Esophagus (tissue), 2 donors: ENCODE measurements around the gene MALAT1. TPM values are rescaled to one million over a fixed set of nuclear protein-coding genes. Genes with fewer than 3 reads are reported as not detected.
"Not testable (repeated sequence)": the region's sequence is repeated elsewhere in the genome, so short reads cannot be mapped to it uniquely, and the experiment has no call there.

Experiments used
- H3K27ac ChIP-seq, 2 donors: one replicate each; pipeline ENCODE4 v1.5.1; 2013; ENCODE audit warnings: low read depth in 2 of 2, mild to moderate bottlenecking in 2 of 2, inconsistent platforms in 1 of 2, low read length in 1 of 2, moderate library complexity in 1 of 2
- H3K27me3 ChIP-seq, 2 donors: one replicate each; pipeline ENCODE4 v1.6.1; 2013; ENCODE audit warnings: low read length in 2 of 2, control low read depth in 1 of 2, mild to moderate bottlenecking in 1 of 2; ENCODE audit not compliant: insufficient read depth in 2 of 2, control insufficient read depth in 1 of 2
- H3K36me3 ChIP-seq, 2 donors: one replicate each; pipeline ENCODE4 v1.6.1; 2013; ENCODE audit warnings: low read length in 1 of 2; ENCODE audit not compliant: control insufficient read depth in 2 of 2, insufficient read depth in 2 of 2
- H3K4me1 ChIP-seq, 2 donors: one replicate each; pipeline ENCODE4 v1.6.1; 2013; ENCODE audit warnings: low read length in 1 of 2; ENCODE audit not compliant: control insufficient read depth in 2 of 2, insufficient read depth in 2 of 2
- H3K4me3 ChIP-seq, 2 donors: one replicate each; pipeline ENCODE4 v1.5.1; 2013; ENCODE audit warnings: low read length in 2 of 2, mild to moderate bottlenecking in 2 of 2, low read depth in 1 of 2, moderate library complexity in 1 of 2
- H3K9me3 ChIP-seq, 2 donors: one replicate each; pipeline ENCODE4 v1.6.1; 2013; ENCODE audit warnings: mild to moderate bottlenecking in 2 of 2, low read depth in 1 of 2, low read length in 1 of 2, moderate library complexity in 1 of 2; ENCODE audit not compliant: control insufficient read depth in 2 of 2, insufficient read depth in 1 of 2
- WGBS, 2 donors: extraction: QIAGEN DNeasy Blood & Tissue Kit; methylation state at CpG; one replicate each; pipeline ENCODE4 v1.1.7; 2013; 5-methylcytosine and 5-hydroxymethylcytosine counted together
- polyA plus RNA-seq, 2 donors: library from polyadenylated mRNA; stranded (reverse); fragments of 200-250 nt; gene quantifications; one replicate each; pipeline ENCODE4 v1.2.3, GENCODE V29; 2013
- donor health status: healthy with polysubstance abuse.
- donor health status: Bipolar disorder and iron deficiency.

Gene MALAT1
- 1,000 to 10,000 TPM in 1 of 2 donors, 10 to 100 TPM in 1; 94.9 to 1,950 TPM for polyA plus RNA-seq

- 0% methylated on average over 24 of the region's 24 CpGs for WGBS, 2 donors
- Histone ChIP-seq H3K4me1 (no peaks in the 10 kb centered on the region), H3K36me3 (peaks cover 0 to 5% of the 10 kb centered on the region in 2 donors), H3K27me3 (no peaks in the 10 kb centered on the region), H3K4me3 (peak within 1 kb of the TSS; percentile 54 to 99), H3K27ac (peak within 1 kb of the TSS; percentile 97 to 99), H3K9me3 (no peaks in the 10 kb centered on the region)
These were observed at the start of gene MALAT1 for GRCh38 chr11:65498977-65499712. Gene MALAT1, plus strand, starts transcription at chr11:65499045.

DNA sequence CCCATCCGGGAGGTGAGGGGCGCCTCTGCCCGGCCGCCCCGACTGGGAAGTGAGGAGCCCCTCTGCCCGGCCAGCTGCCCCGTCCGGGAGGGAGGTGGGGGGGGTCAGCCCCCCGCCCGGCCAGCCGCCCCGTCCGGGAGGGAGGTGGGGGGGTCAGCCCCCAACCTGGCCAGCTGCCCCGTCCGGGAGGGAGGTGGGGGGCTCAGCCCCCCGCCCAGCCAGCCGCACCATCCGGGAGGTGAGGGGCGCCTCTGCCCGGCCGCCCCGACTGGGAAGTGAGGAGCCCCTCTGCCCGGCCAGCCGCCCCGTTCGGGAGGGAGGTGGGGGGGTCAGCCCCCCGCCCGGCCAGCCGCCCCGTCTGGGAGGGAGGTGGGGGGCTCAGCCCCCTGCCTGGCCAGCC is 47.5 kb upstream of the MALAT1 start:
- H3K4me3 ChIP-seq, H3K27me3 ChIP-seq, H3K36me3 ChIP-seq, H3K27ac ChIP-seq, H3K4me1 ChIP-seq, H3K9me3 ChIP-seq: not testable (repeated sequence)
- WGBS, 2 donors = 85 to 95% methylated on average over 10 to 28 of the region's 30 CpGs

DNA sequence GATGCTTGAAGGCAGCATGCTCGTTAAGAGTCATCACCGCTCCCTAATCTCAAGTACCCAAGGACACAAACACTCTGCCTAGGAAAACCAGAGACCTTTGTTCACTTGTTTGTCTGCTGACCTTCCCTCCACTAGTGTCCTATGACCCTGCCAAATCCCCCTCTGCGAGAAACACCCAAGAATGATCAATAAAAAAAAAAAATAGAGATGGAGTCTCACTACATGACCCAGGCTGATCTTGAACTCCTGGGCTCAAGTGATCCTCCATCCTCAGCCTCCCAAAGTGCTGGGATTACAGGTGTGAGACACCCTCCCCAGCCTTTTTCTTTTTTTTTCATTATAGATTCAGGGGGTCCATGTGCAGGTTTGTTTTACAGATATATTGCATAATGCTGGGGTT is 46.6 kb upstream of the MALAT1 start:
- not testable (repeated sequence) for H3K27me3 ChIP-seq, H3K9me3 ChIP-seq, H3K4me1 ChIP-seq, H3K4me3 ChIP-seq, H3K36me3 ChIP-seq
- H3K27ac ChIP-seq = peak overlapping the region; percentile 81 to 94
- WGBS, 2 donors = 68 to 70% methylated on average over 1 to 2 of the region's 3 CpGs

- 42 to 51% methylated on average over 8 of the region's 8 CpGs for WGBS, 2 donors
- Histone ChIP-seq H3K9me3 (no peaks in the 10 kb centered on the region), H3K4me1 (peaks cover 0 to 10% of the 10 kb centered on the region in 2 donors), H3K27me3 (no peaks in the 10 kb centered on the region), H3K27ac (peak overlapping the region; percentile 92 to 94), H3K4me3 (no peak overlapping the region), H3K36me3 (no peaks in the 10 kb centered on the region)
These were observed 45.9 kb upstream of the MALAT1 start for GRCh38 chr11:65452806-65453490.

DNA sequence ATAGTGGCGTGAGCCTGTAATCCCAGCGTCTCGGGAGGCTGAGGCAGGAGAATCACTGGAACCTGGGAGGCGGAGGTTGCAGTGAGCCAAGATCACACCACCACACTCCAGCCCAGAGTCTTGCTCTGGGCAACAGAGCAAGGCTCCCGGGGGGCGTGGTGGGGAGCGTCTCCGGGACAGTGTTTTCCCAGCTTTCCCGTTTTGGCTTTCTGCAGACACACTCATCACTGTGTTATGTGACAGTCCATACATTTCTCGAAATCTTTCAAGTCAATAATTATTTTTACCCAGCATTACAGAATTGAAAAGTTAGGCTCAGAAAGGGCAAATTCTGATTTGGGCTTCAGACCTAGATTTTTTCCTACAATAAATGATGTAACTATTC is 44.5 kb upstream of the MALAT1 start:
- WGBS, 2 donors = 48 to 57% methylated on average over 10 of the region's 10 CpGs
- no peaks in the 10 kb centered on the region for H3K36me3 ChIP-seq
- H3K4me3 ChIP-seq = peak overlapping the region; percentile 42 to 58
- peak overlapping the region; percentile 88 to 92 for H3K27ac ChIP-seq
- H3K9me3 ChIP-seq = no peaks in the 10 kb centered on the region
- no peaks in the 10 kb centered on the region for H3K27me3 ChIP-seq
- H3K4me1 ChIP-seq = peaks cover 0 to 10% of the 10 kb centered on the region in 2 donors

DNA sequence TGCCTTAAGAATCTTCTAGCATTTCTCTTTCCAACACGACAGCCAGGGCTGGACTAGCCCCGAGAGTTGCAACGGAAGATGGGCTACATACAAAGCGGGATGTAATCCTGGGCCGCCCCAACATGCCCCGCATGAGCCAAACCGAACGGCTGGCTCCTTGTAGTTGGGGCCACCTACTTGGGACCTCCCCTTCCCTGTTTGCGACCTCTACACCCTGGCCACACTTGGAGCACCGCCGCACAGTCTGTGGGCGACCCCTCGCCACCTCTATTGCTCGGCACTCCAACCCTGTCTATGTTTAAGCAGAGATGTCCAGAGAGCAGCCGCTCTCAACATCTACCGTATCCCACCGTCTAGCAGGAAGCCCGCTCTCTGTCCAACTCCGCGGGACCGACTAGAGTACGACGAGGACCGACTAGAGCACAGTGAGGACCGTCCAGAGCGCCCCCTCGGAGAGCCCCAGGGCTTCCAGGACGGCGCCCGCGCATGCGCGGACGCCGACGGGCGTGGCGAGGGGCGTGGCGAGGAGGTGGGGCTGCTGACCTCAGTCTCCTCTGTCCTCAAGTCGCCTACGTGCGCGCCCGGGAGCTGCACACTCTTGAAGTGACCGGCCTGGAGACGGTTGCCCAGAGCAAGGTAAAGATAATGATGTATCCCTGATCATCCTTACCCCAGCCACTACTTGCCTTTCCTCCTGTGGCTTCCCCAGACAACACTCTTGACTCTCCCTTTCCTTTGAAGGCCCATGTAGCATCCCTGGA is 44.0 kb upstream of the MALAT1 start:
- Histone ChIP-seq H3K27me3 (no peaks in the 10 kb centered on the region), H3K9me3 (no peaks in the 10 kb centered on the region), H3K4me3 (peak overlapping the region; percentile 42 to 58), H3K4me1 (peaks cover 0 to 10% of the 10 kb centered on the region in 2 donors), H3K36me3 (no peaks in the 10 kb centered on the region), H3K27ac (peak overlapping the region; percentile 88 to 92)
- 2 to 3% methylated on average over 47 of the region's 47 CpGs for WGBS, 2 donors

DNA sequence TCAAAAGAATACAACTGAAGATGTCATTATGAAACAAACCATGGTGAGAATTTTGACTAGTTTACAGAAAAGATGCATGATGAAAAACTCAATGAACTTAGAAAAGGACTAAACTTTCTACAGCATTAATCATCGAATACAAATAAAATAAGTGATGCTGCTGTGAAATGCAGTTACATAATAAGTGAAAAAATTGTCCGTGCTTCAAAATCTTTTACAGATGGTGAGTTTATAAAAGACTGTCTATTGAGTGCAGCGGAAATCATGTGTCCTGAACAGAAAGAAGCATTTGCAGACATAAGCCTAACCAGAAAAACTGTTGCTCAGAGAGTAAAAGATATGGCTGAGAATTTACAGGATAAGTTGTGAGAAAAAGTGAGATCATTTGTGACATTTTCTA is 42.4 kb upstream of the MALAT1 start:
- Histone ChIP-seq H3K36me3 (no peaks in the 10 kb centered on the region), H3K9me3 (no peaks in the 10 kb centered on the region), H3K27me3 (no peaks in the 10 kb centered on the region), H3K27ac (no peak overlapping the region), H3K4me3 (no peak overlapping the region), H3K4me1 (peaks cover 0 to 10% of the 10 kb centered on the region in 2 donors)
- WGBS, 2 donors = 92 to 93% methylated on average over 3 of the region's 3 CpGs

- no peaks in the 10 kb centered on the region for H3K9me3 ChIP-seq
- peaks cover 0 to 7% of the 10 kb centered on the region in 2 donors for H3K4me1 ChIP-seq
- H3K4me3 ChIP-seq = no peak overlapping the region
- 83 to 84% methylated on average over 7 of the region's 7 CpGs for WGBS, 2 donors
- no peaks in the 10 kb centered on the region for H3K27me3 ChIP-seq
- no peak overlapping the region for H3K27ac ChIP-seq
- H3K36me3 ChIP-seq = no peaks in the 10 kb centered on the region
These were observed 39.3 kb upstream of the MALAT1 start for GRCh38 chr11:65459552-65459951.

- not testable (repeated sequence) for H3K36me3 ChIP-seq, H3K27ac ChIP-seq
- WGBS, 2 donors = 92 to 94% methylated on average over 18 of the region's 18 CpGs
These were observed 33.4 kb upstream of the MALAT1 start for GRCh38 chr11:65465471-65465870.

More at GRCh38 chr11:65465471-65465870, 33.4 kb upstream of the MALAT1 start:
- H3K27me3 ChIP-seq, H3K4me3 ChIP-seq, H3K9me3 ChIP-seq, H3K4me1 ChIP-seq: not testable (repeated sequence)
